HG03432 (cell line): ENCODE measurements around the gene ADARB1.

Experiments
- ATAC-seq: cut with Tn5 transposase; IDR thresholded peaks from one replicate; pipeline ENCODE4 v1.9.1; 2021; ENCODE audit warnings: mild to moderate bottlenecking, moderate library complexity; ENCODE audit not compliant: unreplicated experiment

Gene ADARB1

DNA sequence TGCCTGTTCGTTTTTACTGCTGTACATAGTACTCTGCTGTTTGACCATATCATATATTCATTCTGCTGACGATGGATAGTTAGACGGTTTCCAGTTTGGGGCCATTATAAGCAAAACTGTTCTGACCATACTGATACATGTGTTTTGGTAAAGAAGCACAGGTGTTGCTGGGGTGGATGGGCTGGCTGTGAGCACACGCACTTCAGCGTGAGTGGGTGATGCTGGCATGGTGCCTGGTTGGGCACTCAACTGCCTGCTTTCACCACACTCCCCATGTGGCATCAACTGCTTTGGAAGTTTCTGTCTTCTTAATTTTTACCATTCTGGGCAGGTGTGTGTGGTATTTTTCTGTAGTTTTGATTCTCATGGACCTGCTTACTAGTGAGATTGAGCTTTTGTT is 37.3 kb downstream of the ADARB1 start:
- no peak for ATAC-seq

DNA sequence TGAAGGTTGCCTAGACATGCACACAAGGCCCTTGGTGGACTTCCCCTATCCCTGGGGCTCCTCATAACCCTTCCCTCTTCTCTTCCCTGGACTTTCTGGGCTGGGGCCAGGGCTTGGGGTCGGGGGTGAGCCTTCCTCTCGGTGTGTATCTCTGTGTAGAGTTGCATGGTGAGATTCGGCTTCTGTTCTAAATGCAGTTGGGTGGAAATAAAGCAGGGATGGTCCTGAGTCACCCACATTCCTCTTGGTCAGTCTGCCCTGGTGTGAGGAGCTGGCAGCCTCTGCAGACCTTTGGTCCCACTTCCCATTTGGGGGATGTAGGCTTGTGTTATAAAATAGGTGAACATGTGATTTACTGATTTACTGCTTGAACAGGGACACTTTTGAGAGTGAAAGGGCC is 38.0 kb downstream of the ADARB1 start:
- ATAC-seq, result no peak

DNA sequence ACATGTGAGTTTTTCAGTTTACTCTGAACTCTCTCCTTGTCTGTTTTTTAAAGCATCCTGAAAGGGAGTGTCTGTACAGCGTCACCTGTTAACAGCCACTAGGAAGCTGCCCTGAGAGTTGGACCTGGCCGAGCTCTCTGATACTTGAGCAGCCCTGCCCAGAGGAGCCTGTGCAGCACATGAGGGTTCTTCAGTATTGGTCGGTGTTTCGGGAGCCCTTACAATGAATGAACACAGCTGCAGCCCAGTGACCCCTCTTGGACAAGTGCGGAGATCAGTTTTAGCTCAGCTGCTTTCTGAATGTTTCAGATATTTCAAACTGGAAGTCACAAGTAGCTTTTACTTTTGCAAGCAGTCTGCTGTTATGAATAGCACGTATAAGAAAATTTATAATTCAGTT is 39.2 kb downstream of the ADARB1 start:
- no peak for ATAC-seq

DNA sequence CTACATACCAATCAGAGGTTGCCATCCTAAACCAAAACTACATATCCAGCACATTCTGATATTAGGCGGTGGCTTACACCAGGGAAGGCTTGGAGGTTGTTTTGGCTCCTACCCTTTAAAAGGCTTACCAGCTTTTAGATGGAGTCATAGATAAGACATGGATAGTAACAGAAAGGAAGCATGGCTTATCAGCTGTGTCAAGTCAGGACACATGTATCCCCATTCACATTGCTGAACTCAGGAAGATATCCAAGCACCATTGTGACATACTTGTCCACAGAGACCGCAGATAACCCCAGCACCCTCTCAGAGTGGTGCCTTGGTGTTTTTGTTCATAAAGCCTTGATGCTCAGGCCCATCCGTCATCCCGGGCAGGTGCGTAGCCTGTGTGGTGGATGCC is 39.7 kb downstream of the ADARB1 start:
- no peak for ATAC-seq

DNA sequence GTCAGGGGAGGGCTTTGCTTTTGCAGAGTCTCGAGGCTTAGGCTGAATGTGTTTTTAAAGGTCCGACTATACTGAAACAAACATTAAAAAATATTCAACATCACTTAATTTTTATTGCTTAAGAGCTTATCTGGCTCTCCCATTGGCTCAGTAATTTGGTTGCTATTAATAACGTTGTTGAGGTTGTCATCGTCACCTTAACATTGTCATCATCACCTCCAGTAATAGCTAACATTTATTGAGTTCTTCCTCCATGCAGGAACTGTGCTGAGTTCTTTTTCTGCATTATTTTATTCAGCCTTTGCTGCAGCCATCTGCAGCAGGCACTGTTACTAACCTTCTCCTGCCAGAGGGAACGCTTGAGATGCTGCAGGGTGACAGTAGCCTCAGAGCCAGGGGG is 40.1 kb downstream of the ADARB1 start:
- ATAC-seq, result no peak

DNA sequence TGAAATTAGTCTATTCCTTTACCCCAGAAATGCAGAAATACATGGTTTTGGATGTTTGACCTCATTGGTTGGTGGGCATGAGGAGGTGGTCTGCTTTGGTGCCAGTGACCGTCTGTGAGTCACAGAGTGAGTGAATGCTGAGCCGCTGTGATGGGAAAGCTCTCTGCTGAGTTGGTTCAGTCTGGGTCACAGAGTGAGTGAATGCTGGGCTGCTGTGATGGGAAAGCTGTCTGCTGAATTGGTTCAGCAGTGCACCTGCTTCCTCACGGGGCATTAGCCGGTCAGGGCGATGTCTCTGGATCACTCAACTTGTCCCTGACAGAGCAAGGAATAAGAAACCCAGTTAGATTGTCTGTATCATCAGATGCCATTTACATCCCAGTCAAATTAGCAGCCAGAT is 40.8 kb downstream of the ADARB1 start:
- no peak for ATAC-seq

DNA sequence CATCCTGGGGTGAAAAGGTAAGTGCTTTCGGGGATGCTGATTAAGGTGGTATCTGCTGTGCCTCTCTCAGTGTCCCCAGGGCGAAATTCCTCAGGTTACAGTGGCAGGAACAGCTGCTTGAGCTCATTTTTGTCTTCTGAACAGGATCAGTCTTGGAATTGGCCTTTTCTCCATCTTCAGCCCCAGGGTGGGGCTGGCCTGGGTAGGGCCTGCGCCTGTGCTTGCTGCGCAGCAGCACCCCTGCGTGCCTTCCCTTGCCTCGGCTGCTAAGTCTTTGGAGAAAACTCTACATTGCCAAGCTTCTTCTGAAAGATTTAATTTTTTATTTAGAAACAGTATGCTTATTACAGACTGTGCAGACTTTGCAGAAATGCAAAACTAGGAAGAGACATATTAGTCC is 41.7 kb downstream of the ADARB1 start:
- no peak for ATAC-seq

DNA sequence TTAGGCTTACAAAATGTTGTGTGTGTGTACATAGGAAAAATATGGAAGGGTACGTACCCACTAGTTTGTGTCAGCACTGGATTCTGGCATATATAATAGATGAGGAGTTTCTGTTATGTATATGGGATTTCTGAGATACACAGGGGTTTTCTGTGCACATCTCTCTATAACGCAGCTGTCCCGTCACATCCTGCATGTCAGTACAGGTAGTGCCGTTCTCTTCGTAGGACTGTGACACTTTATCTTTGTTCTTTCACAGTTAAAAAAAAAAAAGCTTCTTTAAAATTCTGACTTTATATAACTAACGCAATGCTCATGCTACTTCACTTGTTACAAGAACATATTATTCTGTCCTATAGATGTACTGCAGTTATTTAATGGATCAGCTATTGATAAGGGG is 42.9 kb downstream of the ADARB1 start:
- no peak for ATAC-seq

DNA sequence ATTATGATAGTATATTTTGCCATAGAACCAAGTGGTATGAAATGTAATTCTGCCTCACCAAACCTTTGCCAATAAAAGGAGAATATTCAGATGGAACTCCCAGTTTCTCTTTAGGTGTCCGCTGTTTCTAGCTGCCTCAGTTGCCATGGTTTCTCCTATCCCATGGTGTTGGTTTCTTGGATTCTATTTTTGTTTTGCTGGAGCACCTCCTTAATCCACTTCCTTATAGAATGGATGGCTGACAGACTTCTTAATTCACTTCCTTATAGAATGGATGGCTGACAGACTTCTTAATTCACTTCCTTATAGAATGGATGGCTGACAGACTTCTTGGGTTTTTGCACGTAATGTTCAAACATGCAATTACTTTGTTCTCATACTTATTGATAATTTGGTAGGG is 43.7 kb downstream of the ADARB1 start:
- ATAC-seq, result no peak

DNA sequence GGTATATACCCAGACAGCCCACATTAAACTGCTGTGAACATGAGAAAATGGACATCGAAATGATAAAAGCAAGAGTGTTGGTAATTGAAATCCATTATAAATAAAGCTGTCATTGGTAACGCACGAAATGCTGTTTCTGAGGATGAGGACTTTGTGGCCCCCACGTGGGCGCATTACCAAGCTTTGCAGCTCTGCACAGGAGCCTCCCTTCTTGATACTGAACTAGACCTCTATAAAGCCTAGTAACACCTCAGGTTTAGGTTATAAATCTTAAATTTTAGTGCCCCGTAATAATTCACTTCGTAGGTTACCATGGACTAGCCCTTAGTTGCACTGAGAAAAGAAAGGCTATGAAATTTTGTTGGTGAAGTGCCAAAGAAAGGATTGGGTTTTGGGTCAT is 45.4 kb downstream of the ADARB1 start:
- no peak for ATAC-seq

DNA sequence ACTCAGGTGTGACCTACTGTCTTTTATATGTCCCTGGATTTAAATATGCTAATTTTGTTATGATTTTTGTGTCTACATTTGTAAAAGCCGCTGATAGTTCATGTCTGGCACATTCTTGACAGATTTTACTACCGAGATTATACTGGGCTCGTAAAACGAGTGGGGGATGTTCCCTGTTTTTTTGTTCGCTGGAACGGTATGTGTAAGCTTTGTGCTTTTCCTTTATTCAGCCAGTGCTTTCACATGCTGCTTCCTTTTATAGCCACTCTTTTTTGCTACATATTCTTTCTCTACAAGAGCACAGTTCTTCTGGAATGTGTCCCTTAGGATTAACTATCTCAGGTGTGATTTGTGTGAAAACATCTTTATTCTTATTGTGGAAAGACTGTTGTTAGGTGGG is 46.6 kb downstream of the ADARB1 start:
- no peak for ATAC-seq

DNA sequence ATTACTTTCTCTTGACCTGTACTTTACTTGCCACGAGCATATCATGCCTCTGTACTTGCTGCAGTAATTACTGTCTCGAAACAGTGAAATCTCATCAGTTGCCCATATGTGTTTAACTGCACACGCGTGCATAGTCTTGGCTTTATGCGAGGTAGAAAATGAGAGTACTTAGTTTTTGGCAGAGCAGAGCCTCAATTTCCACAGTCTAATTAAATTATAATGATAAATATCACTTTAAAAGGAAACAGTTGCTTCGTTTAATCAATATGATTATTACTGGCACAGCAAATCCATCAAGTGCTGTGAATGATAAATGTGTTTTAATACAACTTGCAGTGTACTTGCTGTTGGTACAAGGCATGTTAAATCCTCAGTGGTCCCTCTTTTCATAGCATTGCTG is 47.6 kb downstream of the ADARB1 start:
- ATAC-seq, result no peak

DNA sequence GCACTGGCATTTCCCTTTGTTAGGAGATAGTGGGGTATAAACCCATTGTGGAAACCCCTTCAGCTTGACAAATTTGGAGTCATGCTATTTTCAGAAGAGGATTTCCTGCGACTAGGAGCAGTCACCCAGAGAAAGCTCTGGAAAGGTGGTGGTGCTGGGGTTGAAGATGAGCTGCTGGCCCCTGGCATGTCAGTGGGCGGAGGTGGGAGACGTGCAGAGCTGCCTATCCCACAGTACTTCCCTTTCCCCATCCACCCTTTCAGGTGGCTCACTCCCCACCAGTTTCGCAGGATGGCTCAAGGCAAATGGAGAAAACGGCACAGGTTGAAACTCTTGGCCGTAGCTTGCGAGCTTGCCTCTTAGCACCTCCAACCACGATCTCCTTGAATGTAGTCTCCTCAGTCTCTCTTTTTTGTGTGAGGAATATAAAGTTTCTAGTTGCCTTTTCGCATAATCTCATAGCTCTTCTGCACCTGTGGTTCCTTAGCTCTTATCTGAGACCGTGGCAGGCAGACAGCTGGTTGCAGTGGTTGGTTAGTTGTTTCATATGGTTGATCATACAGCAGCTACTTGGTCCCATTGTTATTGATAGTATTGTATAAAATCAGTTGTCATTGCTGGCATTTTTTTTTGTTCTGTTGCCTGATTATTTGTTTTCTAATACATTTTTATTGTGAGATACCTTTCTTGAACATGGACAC is 48.2 kb downstream of the ADARB1 start:
- ATAC-seq, result no peak

DNA sequence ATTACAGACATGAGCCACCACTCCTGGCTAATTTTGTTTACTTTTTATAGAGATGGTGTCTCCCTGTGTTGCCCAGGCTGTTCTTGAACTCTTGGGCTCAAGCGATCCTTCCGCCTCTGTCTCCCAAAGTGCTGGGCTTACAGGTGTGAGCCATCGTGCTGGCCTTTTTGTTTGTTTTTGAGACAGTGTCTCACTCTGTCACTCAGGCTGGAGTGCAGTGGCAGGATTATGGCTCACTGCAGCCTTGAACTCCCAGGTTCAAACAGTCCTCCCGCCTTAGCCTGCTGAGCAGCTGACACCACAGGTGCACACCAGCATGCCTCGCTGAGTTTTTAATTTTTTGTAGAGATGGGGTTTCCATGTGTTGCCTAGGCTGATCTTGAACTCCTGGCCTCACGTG is 49.1 kb downstream of the ADARB1 start:
- ATAC-seq, result no peak

DNA sequence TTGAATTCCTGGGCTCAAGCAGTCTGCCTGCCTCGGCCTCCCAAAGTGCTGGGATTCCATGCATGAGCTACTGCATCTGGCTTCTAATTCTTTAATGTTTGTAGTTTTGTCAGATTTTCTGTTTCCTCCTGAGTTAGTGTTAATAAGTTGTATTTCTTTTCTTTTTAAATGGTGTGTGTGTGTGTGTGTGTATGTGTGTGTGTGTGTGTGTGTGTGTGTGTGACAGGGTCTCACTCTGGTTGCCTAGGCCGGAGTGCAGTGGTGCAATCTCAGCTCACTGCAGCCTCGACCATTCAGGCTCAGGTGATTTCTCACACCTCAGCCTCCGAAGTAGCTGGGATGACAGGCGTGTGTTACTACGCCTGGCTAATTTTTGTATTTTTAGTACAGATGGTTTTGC is 50.2 kb downstream of the ADARB1 start:
- ATAC-seq, result no peak

DNA sequence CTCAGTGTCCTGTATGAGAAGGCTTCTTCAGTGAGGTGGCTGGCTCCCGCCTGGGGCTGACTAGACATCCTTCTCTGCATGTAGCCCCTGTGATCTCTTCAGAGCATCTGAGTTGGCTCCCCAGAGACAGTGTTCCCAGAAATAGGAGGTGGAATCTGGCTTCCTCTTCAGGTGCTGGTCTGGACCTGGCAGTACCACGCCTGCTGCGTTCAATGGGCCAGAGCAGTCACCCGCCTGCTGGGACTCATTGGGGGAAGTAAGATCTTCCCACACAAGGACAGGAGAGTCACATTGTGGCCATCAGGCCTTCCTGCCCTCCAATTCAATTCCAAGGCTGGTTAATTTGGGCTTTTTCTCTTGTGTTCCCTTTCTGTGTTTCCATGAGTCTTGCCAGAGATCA is 51.0 kb downstream of the ADARB1 start:
- no peak for ATAC-seq

DNA sequence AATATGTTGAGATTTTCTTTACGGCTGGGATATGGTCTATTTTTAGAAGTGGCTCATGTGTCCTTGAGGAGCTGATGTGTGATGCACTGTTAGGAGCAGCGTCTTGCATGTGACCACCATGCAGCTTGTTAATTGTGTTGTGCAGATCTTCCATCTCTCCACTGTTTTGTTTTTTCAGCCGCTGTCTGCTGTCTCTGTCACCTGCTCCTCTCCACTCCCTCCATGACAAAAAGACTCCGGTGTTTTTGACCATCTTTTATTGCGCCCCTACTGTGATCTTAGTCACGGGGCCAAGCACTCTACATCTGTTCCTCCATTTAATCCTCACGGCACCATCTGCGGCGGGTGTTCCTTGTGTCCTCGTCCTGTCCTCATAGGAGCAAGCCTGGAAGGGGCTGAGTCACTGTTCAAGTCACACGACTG is 51.8 kb downstream of the ADARB1 start:
- ATAC-seq, result no peak

DNA sequence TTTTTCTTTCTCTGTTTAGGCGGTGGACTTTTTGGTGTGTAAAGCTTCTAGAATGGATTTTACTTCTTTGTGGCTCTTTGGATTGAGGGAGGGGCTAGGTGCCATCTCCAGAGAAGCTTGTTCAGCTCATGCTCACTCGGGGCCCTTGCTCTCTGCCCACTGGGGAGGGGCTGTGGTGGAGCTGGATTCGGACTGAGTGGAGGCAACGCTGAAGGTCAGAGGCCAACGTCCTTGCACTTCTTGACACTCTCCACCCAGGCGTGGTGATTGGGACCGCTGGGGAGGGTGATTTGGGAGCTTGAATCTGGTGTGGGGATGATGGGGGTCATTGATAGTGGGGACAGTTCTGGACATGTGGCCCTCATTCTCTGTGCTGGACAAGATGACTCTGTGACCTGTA is 52.6 kb downstream of the ADARB1 start:
- no peak for ATAC-seq

DNA sequence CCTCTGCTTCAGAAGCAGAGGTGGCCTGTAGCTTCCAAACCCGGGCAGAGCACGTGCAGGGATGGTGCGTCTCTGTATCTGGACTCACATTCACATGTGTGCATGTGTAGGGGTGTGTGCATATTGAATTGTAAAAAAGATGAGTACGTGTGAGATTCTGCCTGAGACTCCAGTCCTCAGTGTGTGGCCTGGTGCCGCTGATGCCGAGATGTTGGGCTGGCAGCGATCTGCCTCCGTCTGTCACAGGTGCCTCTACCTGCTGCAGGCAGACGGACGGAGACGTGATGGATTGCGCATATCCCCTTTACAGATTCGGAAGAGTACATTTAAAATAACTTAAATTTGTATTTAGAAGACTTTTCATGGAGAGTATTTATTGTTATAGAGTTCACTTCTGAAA is 53.6 kb downstream of the ADARB1 start:
- ATAC-seq, result no peak

DNA sequence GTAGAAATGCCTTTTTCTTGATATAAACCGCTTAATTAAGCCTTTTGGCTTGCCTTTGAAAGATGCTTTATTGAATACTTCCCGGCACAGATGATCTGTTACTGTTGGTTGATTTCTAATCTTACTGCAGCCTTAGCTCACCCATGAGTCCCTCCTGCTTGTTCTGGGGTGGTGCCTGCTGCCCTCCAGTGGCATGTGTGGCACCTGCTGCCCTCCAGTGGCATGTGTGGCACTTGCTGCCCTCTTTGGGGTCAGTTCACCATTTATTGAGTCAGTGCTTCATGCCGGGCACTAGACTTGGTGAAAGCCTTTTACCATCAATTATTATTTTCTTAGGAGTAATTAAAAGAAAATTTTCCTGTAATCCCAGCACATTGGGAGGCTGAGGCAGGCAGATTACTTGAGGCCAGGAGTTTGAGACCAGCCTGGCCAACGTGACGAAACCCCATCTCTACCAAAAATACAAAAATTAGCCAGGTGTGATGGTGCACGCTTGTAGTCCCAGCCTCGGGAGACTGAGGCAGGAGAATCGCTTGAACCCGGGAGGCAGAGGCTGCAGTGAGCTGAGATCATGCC is 54.3 kb downstream of the ADARB1 start:
- no peak for ATAC-seq

DNA sequence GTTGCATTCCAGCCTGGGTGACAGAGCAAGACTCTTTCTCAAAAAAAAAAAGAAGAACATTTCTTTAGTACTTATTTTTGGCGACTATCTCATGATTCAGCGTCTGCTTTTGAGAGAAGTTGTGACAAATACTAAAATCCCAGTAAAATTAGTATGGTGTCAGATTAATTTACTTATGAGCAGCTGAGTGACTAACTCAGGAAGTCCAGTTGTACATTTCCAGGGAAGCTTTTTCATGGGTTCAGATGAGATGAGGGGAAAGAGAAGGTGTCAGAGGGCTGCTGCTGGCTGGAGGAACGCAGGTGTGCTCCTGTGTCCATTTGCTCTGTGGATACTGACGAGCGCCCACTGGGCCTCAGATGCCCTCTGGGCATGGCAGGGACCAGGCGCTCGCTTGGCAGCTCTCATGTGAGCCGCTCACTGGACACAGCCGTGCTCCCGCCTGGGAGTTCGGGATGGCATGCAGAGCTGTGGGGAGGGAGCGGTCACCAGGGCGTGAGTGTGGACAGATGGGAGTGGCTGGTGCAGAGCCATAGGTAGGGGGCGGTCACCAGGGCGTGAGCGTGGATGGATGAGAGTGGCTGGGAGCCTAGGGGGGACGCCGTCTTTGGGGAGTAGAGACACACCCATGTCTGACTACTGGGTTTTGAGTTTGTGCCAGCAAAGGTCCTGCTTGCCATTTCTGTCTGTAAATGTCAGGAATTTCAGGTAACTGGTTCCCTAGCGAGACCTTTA is 55.0 kb downstream of the ADARB1 start:
- ATAC-seq, result no peak

DNA sequence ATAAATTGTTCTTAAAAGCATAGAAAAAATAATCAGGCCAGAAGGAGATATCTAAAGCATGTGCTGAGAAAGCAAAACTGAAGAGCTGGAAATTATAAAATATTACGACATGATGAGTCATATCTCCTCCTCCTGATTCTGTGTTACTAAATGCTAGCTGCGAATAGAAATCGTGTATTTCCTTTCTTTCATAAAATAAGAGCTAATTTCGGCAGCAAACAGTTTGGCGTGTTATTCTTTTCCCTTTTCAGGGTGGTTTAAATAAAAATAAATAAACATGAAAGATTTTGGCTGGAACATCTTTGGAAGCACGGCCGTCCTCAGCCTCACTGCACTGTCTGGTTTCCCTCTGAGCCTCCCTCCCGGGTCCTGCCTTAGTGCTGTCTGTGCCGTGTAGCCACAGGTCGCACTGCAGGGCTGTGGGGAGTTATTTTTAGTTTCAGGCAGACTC is 56.0 kb downstream of the ADARB1 start:
- ATAC-seq, result no peak
